ENCODE data around the gene DLG4.
"Not testable (repeated sequence)": the region's sequence is repeated elsewhere in the genome, so short reads cannot be mapped to it uniquely, and the experiment has no call there.

Gene DLG4

GRCh38 chr17:7179317-7180254 lies 40.0 kb downstream of the DLG4 start, which contains the start of gene ASGR1:
Gene ASGR1 (minus strand): TSS chr17:7179370. CDS start chr17:7178563, 807 bp downstream.
- DNase-seq: no peak

GRCh38 chr17:7178973-7179316 lies 40.7 kb downstream of the DLG4 start:
- no peak for DNase-seq

GRCh38 chr17:7177954-7178477 lies 41.6 kb downstream of the DLG4 start:
- no peak for DNase-seq

- DNase-seq: peak; percentile 25
Measured at GRCh38 chr17:7177191-7177953, 42.3 kb downstream of the DLG4 start.

- no peak for DNase-seq
Measured at GRCh38 chr17:7176841-7177190, 42.8 kb downstream of the DLG4 start.

- DNase-seq: no peak
Measured at GRCh38 chr17:7176107-7176840, 43.4 kb downstream of the DLG4 start.

- no peak for DNase-seq
Measured at GRCh38 chr17:7175330-7175733, 44.3 kb downstream of the DLG4 start.

- no peak for DNase-seq
Measured at GRCh38 chr17:7174603-7175326, 44.9 kb downstream of the DLG4 start.

- no peak for DNase-seq
Measured at GRCh38 chr17:7173687-7174602, 45.7 kb downstream of the DLG4 start.

GRCh38 chr17:7172522-7173191 lies 47.0 kb downstream of the DLG4 start:
- DNase-seq: not testable (repeated sequence)

GRCh38 chr17:7169565-7169908 lies 50.1 kb downstream of the DLG4 start:
- DNase-seq: not testable (repeated sequence)

GRCh38 chr17:7168841-7169564 lies 50.6 kb downstream of the DLG4 start:
- DNase-seq: not testable (repeated sequence)

- no peak for DNase-seq
Measured at GRCh38 chr17:7167832-7168231, 51.8 kb downstream of the DLG4 start.

GRCh38 chr17:7166873-7167272 lies 52.8 kb downstream of the DLG4 start:
- no peak for DNase-seq

- DNase-seq: not testable (repeated sequence)
Measured at GRCh38 chr17:7159571-7159970, 60.1 kb downstream of the DLG4 start.

- DNase-seq: not testable (repeated sequence)
Measured at GRCh38 chr17:7158424-7158823, 61.2 kb downstream of the DLG4 start.

GRCh38 chr17:7156342-7156940 lies 63.2 kb downstream of the DLG4 start:
- DNase-seq: no peak

- no peak for DNase-seq
Measured at GRCh38 chr17:7147772-7148171, 71.9 kb downstream of the DLG4 start.

- DNase-seq: no peak
Measured at GRCh38 chr17:7146115-7146514, 73.5 kb downstream of the DLG4 start.

GRCh38 chr17:7144213-7144612 lies 75.4 kb downstream of the DLG4 start:
- DNase-seq: no peak

All from KG1 (cell line).